ENCODE data around the gene ABCC10. TPM values are rescaled to one million over a fixed set of nuclear protein-coding genes. Genes with fewer than 3 reads are reported as not detected.

The ABCC10 gene
- total and polyA plus RNA-seq, 10 of the 15 experiments (the other 5 are each of a cell fraction or from before 2014, with no cell fraction given) = 0.80 to 18.2 (median 6.4) TPM

DNA sequence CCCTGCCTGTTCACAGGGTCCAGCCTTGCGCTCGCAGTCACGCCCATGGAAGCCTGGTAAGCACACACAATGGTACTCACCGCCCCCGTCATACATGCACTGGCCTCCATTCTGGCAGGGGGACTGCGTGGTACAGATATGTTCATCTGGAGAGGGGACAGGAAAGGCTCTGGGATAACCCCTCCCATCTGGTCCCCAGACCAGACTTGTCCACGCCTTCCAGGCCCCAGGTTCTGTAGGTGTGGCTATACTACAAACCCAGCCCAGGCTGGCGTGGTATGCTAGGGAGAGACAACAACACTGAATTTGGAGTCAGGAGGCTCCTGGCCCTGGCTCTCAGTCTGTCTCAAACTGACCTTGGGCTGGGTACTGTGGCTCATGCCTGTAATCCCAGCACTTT, 24.6 kb downstream of the ABCC10 start:
- Histone ChIP-seq H3K79me2 (ENCODE audit: control insufficient read depth, insufficient read depth, low read length) (no peaks in the 10 kb centered on the region), H3K4me1 (ENCODE audit: control insufficient read depth, insufficient read depth, low read length) (peaks cover 14% of the 10 kb centered on the region), H3K27ac (ENCODE audit: control insufficient read depth, insufficient read depth) (no peak overlapping the region), H3K4me2 (ENCODE audit: control insufficient read depth, insufficient read depth) (no peak overlapping the region), H3K9me3 (replicated peaks; ENCODE audit: control insufficient read depth, insufficient read depth, low read length) (no peaks in the 10 kb centered on the region), H2AFZ (ENCODE audit: control insufficient read depth, low read depth, low read length) (no peak overlapping the region), H3K36me3 (ENCODE audit: control insufficient read depth in 2 of 2, insufficient read depth in 2 of 2, low read length in 1 of 2) (peaks cover 0 to 1% of the 10 kb centered on the region in 2 experiments; a peak in 3 of 4 replicates), H3K9ac (ENCODE audit: control insufficient read depth, insufficient read depth, low read length) (no peak overlapping the region), H3K4me3 (no peak overlapping the region), H4K20me1 (ENCODE audit: control insufficient read depth, insufficient read depth) (no peaks in the 10 kb centered on the region; the same call in 1 of the 2 replicates), H3K27me3 (replicated peaks in 1 of 2; ENCODE audit: control insufficient read depth in 2 of 2, insufficient read depth in 2 of 2, low read length in 1 of 2) (peaks cover 2 to 3% of the 10 kb centered on the region in 2 experiments; a peak in 3 of 4 replicates)
- ChIA-PET CTCF (interaction anchor here (0.8 to 1.0 kb wide), 2 partner anchors 54 to 57 kb away, joined by 5 to 6 read pairs; no protein-coding TSS in a partner anchor), POLR2A (no interaction called here), RAD21 (ENCODE audit: unreplicated experiment) (no interaction called here), SMC1A (ENCODE audit: uncharacterized antibody, unreplicated experiment) (interaction anchor here (1.1 kb wide), 1 partner anchor 54 kb away, joined by 3 read pairs; no protein-coding TSS in a partner anchor)
- BruUV-seq (replicated peaks) = no TSS peak
- ATAC-seq (no peak), DNase-seq (ENCODE audit: low read depth, low spot score) (no peak), FAIRE-seq (no peak)
- WGBS (ENCODE audit: insufficient coverage, insufficient replicate concordance, low lambda C conversion rate, missing lambda C conversion rate) = 93% methylated on average over 8 of the region's 8 CpGs
- in situ Hi-C loops (cut with MboI) (no loop called here), intact Hi-C loops (cut with micrococcal nuclease; ENCODE audit: unreplicated experiment) (loop anchor here (10.0 kb wide), 1 partner anchor 623 kb away; no protein-coding TSS in a partner anchor)
- TF ChIP-seq, protein P1, sequence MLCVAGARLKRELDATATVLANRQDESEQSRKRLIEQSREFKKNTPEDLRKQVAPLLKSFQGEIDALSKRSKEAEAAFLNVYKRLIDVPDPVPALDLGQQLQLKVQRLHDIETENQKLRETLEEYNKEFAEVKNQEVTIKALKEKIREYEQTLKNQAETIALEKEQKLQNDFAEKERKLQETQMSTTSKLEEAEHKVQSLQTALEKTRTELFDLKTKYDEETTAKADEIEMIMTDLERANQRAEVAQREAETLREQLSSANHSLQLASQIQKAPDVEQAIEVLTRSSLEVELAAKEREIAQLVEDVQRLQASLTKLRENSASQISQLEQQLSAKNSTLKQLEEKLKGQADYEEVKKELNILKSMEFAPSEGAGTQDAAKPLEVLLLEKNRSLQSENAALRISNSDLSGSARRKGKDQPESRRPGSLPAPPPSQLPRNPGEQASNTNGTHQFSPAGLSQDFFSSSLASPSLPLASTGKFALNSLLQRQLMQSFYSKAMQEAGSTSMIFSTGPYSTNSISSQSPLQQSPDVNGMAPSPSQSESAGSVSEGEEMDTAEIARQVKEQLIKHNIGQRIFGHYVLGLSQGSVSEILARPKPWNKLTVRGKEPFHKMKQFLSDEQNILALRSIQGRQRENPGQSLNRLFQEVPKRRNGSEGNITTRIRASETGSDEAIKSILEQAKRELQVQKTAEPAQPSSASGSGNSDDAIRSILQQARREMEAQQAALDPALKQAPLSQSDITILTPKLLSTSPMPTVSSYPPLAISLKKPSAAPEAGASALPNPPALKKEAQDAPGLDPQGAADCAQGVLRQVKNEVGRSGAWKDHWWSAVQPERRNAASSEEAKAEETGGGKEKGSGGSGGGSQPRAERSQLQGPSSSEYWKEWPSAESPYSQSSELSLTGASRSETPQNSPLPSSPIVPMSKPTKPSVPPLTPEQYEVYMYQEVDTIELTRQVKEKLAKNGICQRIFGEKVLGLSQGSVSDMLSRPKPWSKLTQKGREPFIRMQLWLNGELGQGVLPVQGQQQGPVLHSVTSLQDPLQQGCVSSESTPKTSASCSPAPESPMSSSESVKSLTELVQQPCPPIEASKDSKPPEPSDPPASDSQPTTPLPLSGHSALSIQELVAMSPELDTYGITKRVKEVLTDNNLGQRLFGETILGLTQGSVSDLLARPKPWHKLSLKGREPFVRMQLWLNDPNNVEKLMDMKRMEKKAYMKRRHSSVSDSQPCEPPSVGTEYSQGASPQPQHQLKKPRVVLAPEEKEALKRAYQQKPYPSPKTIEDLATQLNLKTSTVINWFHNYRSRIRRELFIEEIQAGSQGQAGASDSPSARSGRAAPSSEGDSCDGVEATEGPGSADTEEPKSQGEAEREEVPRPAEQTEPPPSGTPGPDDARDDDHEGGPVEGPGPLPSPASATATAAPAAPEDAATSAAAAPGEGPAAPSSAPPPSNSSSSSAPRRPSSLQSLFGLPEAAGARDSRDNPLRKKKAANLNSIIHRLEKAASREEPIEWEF (IDR thresholded peaks at IDR 0.05; ENCODE audit: insufficient replicate concordance, low read depth, low read length) = no peak
- TF ChIP-seq, protein P2, sequence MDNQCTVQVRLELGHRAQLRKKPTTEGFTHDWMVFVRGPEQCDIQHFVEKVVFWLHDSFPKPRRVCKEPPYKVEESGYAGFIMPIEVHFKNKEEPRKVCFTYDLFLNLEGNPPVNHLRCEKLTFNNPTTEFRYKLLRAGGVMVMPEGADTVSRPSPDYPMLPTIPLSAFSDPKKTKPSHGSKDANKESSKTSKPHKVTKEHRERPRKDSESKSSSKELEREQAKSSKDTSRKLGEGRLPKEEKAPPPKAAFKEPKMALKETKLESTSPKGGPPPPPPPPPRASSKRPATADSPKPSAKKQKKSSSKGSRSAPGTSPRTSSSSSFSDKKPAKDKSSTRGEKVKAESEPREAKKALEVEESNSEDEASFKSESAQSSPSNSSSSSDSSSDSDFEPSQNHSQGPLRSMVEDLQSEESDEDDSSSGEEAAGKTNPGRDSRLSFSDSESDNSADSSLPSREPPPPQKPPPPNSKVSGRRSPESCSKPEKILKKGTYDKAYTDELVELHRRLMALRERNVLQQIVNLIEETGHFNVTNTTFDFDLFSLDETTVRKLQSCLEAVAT (IDR thresholded peaks at IDR 0.05) = no peak
- TF ChIP-seq LARP7 (IDR thresholded peaks at IDR 0.05) (no peak), TAF1 (IDR thresholded peaks at IDR 0.05; ENCODE audit: borderline replicate concordance, low read depth, low read length) (no peak), EGR1 (IDR thresholded peaks at IDR 0.05; ENCODE audit: borderline replicate concordance in 1 of 2, low read depth in 2 of 2, low read length in 2 of 2) (no peak), PAX5 (IDR thresholded peaks at IDR 0.05; ENCODE audit: borderline replicate concordance, low read depth, low read length) (no peak), ZBED1 (IDR thresholded peaks at IDR 0.05; ENCODE audit: borderline replicate concordance) (no peak), BACH1 (IDR thresholded peaks at IDR 0.05; ENCODE audit: borderline replicate concordance) (no peak)
- TF ChIP-seq, protein P3, sequence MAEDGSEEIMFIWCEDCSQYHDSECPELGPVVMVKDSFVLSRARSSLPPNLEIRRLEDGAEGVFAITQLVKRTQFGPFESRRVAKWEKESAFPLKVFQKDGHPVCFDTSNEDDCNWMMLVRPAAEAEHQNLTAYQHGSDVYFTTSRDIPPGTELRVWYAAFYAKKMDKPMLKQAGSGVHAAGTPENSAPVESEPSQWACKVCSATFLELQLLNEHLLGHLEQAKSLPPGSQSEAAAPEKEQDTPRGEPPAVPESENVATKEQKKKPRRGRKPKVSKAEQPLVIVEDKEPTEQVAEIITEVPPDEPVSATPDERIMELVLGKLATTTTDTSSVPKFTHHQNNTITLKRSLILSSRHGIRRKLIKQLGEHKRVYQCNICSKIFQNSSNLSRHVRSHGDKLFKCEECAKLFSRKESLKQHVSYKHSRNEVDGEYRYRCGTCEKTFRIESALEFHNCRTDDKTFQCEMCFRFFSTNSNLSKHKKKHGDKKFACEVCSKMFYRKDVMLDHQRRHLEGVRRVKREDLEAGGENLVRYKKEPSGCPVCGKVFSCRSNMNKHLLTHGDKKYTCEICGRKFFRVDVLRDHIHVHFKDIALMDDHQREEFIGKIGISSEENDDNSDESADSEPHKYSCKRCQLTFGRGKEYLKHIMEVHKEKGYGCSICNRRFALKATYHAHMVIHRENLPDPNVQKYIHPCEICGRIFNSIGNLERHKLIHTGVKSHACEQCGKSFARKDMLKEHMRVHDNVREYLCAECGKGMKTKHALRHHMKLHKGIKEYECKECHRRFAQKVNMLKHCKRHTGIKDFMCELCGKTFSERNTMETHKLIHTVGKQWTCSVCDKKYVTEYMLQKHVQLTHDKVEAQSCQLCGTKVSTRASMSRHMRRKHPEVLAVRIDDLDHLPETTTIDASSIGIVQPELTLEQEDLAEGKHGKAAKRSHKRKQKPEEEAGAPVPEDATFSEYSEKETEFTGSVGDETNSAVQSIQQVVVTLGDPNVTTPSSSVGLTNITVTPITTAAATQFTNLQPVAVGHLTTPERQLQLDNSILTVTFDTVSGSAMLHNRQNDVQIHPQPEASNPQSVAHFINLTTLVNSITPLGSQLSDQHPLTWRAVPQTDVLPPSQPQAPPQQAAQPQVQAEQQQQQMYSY (CRISPR knock-in tag; IDR thresholded peaks at IDR 0.05) = no peak

Data from GM12878 (cell line).